ENCODE results near the gene TRMT5. TPM values are rescaled to one million over a fixed set of nuclear protein-coding genes. Genes with fewer than 3 reads are reported as not detected.

TRMT5 gene
- total and polyA plus RNA-seq, 2 experiments from 2014 or later: 6.5 to 14.3 TPM

GRCh38 chr14:60970146-60970545, 10.7 kb downstream of the TRMT5 start:
- Histone ChIP-seq H3K9me2 (replicated peaks; ENCODE audit: insufficient read depth) (no peaks in the 10 kb centered on the region), H3K4me3 (no peak overlapping the region), H2AFZ (no peak overlapping the region), H3K27ac (no peak overlapping the region), H3K36me3 (replicated peaks; ENCODE audit: insufficient read depth, low read depth) (no peaks in the 10 kb centered on the region), H3K4me1 (ENCODE audit: insufficient read depth) (peaks cover 4% of the 10 kb centered on the region), H3K4me2 (no peak overlapping the region), H4K20me1 (ENCODE audit: insufficient read depth, poor library complexity, severe bottlenecking) (no peaks in the 10 kb centered on the region), H3K27me3 (no peaks in the 10 kb centered on the region), H3K9me3 (ENCODE audit: low read depth) (no peaks in the 10 kb centered on the region), H3K79me2 (peaks cover 4% of the 10 kb centered on the region)
- 90% methylated on average over 2 of the region's 2 CpGs for WGBS (ENCODE audit: low lambda C conversion rate, missing lambda C conversion rate)
- DNase-seq (ENCODE audit: low spot score): no peak
- TF ChIP-seq EZH2phosphoT487 (IDR thresholded peaks at IDR 0.05; ENCODE audit: low read depth, severe bottlenecking, unreplicated experiment): no peak
- TF ChIP-seq EZH2 (IDR thresholded peaks at IDR 0.05; ENCODE audit: borderline replicate concordance): no peak
- no peak for TF ChIP-seq CTCF (IDR thresholded peaks at IDR 0.05; ENCODE audit: poor library complexity)

GRCh38 chr14:60968671-60969070, 12.2 kb downstream of the TRMT5 start:
- Histone ChIP-seq H3K9me2 (replicated peaks; ENCODE audit: insufficient read depth) (no peaks in the 10 kb centered on the region), H3K79me2 (peaks cover 4% of the 10 kb centered on the region), H3K4me1 (ENCODE audit: insufficient read depth) (peaks cover 8% of the 10 kb centered on the region), H2AFZ (no peak overlapping the region), H3K27ac (no peak overlapping the region), H3K9me3 (ENCODE audit: low read depth) (no peaks in the 10 kb centered on the region), H3K27me3 (no peaks in the 10 kb centered on the region), H3K4me3 (no peak overlapping the region), H3K4me2 (no peak overlapping the region), H4K20me1 (ENCODE audit: insufficient read depth, poor library complexity, severe bottlenecking) (no peaks in the 10 kb centered on the region), H3K36me3 (replicated peaks; ENCODE audit: insufficient read depth, low read depth) (no peaks in the 10 kb centered on the region)
- TF ChIP-seq CTCF (IDR thresholded peaks at IDR 0.05; ENCODE audit: poor library complexity) (no peak), EZH2 (IDR thresholded peaks at IDR 0.05; ENCODE audit: borderline replicate concordance) (no peak), EZH2phosphoT487 (IDR thresholded peaks at IDR 0.05; ENCODE audit: low read depth, severe bottlenecking, unreplicated experiment) (no peak)
- no peak for DNase-seq (ENCODE audit: low spot score)

GRCh38 chr14:60968099-60968498, 12.8 kb downstream of the TRMT5 start:
- Histone ChIP-seq H4K20me1 (ENCODE audit: insufficient read depth, poor library complexity, severe bottlenecking) (no peaks in the 10 kb centered on the region), H3K9me2 (replicated peaks; ENCODE audit: insufficient read depth) (no peaks in the 10 kb centered on the region), H3K9me3 (ENCODE audit: low read depth) (no peaks in the 10 kb centered on the region), H3K27ac (no peak overlapping the region), H3K36me3 (replicated peaks; ENCODE audit: insufficient read depth, low read depth) (no peaks in the 10 kb centered on the region), H3K27me3 (no peaks in the 10 kb centered on the region), H3K4me1 (ENCODE audit: insufficient read depth) (peaks cover 8% of the 10 kb centered on the region), H3K79me2 (peaks cover 4% of the 10 kb centered on the region), H3K4me3 (no peak overlapping the region), H2AFZ (no peak overlapping the region), H3K4me2 (peak overlapping the region; percentile 9)
- DNase-seq (ENCODE audit: low spot score): no peak
- TF ChIP-seq CTCF (IDR thresholded peaks at IDR 0.05; ENCODE audit: poor library complexity) (no peak), EZH2 (IDR thresholded peaks at IDR 0.05; ENCODE audit: borderline replicate concordance) (no peak), EZH2phosphoT487 (IDR thresholded peaks at IDR 0.05; ENCODE audit: low read depth, severe bottlenecking, unreplicated experiment) (no peak)
- WGBS (ENCODE audit: low lambda C conversion rate, missing lambda C conversion rate): 61% methylated on average over 1 of the region's 1 CpG

GRCh38 chr14:60965402-60965801, 15.5 kb downstream of the TRMT5 start:
- H3K36me3 ChIP-seq (replicated peaks; ENCODE audit: insufficient read depth, low read depth): no peaks in the 10 kb centered on the region
- TF ChIP-seq EZH2phosphoT487 (IDR thresholded peaks at IDR 0.05; ENCODE audit: low read depth, severe bottlenecking, unreplicated experiment): peak; percentile 41
- no peak for TF ChIP-seq EZH2 (IDR thresholded peaks at IDR 0.05; ENCODE audit: borderline replicate concordance)
- DNase-seq (ENCODE audit: low spot score): peak; percentile 22
- H3K4me2 ChIP-seq: no peak overlapping the region
- H4K20me1 ChIP-seq (ENCODE audit: insufficient read depth, poor library complexity, severe bottlenecking): no peaks in the 10 kb centered on the region
- H3K9me2 ChIP-seq (replicated peaks; ENCODE audit: insufficient read depth): no peaks in the 10 kb centered on the region
- no peak overlapping the region for H2AFZ ChIP-seq
- H3K4me1 ChIP-seq (ENCODE audit: insufficient read depth): peaks cover 8% of the 10 kb centered on the region
- peaks cover 4% of the 10 kb centered on the region for H3K79me2 ChIP-seq
- no peaks in the 10 kb centered on the region for H3K9me3 ChIP-seq (ENCODE audit: low read depth)
- no peaks in the 10 kb centered on the region for H3K27me3 ChIP-seq
- H3K27ac ChIP-seq: peak overlapping the region; percentile 4
- no peak overlapping the region for H3K4me3 ChIP-seq

Measured in hepatocyte (in vitro differentiated cells).